Mesendoderm (in vitro differentiated cells): ENCODE measurements around the gene RPS6KA5.

Source experiments
- DNase-seq: peaks from one replicate; pipeline ENCODE4 v3.0.0; 2013
- H2AK5ac ChIP-seq: 2 replicates; pipeline ENCODE4 v1.6.1; 2013; ENCODE audit warnings: low read length, inconsistent platforms
- H2BK120ac ChIP-seq: 2 replicates; pipeline ENCODE4 v1.6.1; 2013; ENCODE audit warnings: low read depth, mild to moderate bottlenecking, low read length, moderate library complexity, mixed read lengths
- H2BK15ac ChIP-seq: replicated peaks from 2 replicates; pipeline ENCODE4 v1.6.1; 2013; ENCODE audit warnings: low read depth, mild to moderate bottlenecking, moderate library complexity
- H2BK5ac ChIP-seq: 2 replicates; pipeline ENCODE4 v1.6.1; 2013; ENCODE audit warnings: low read length, inconsistent platforms
- H3K18ac ChIP-seq: 2 replicates; pipeline ENCODE4 v1.6.1; 2013; ENCODE audit warnings: mild to moderate bottlenecking, low read length, mixed read lengths
- H3K23ac ChIP-seq: one replicate; pipeline ENCODE4 v1.6.1; 2013; ENCODE audit warnings: low read length
- H3K27ac ChIP-seq: 2 replicates; pipeline ENCODE4 v1.5.1; 2013; ENCODE audit warnings: low read depth, mild to moderate bottlenecking, inconsistent platforms, low read length, moderate library complexity
- H3K27me3 ChIP-seq: 2 replicates; pipeline ENCODE4 v1.6.1; 2013; ENCODE audit warnings: low read length, control low read depth, mild to moderate bottlenecking, inconsistent platforms; ENCODE audit not compliant: insufficient read depth, poor library complexity
- H3K36me3 ChIP-seq: 2 replicates; pipeline ENCODE4 v1.6.1; 2013; ENCODE audit warnings: low read length, inconsistent platforms; ENCODE audit not compliant: control insufficient read depth, insufficient read depth
- H3K4ac ChIP-seq: one replicate; pipeline ENCODE4 v1.6.1; 2013; ENCODE audit warnings: low read depth, mild to moderate bottlenecking, low read length, moderate library complexity
- H3K4me1 ChIP-seq: 2 replicates; pipeline ENCODE4 v1.6.1; 2013; ENCODE audit warnings: low read depth, low read length, inconsistent platforms; ENCODE audit not compliant: control insufficient read depth
- H3K4me2 ChIP-seq: 2 replicates; pipeline ENCODE4 v1.6.1; 2013; ENCODE audit warnings: low read length
- H3K4me3 ChIP-seq: 2 replicates; pipeline ENCODE4 v1.5.1; 2013; ENCODE audit warnings: mild to moderate bottlenecking, low read length
- H3K56ac ChIP-seq: one replicate; pipeline ENCODE4 v1.6.1; 2013; ENCODE audit warnings: low read length
- H3K79me1 ChIP-seq: 2 replicates; pipeline ENCODE4 v1.6.1; 2013; ENCODE audit warnings: low read length, inconsistent platforms
- H3K79me2 ChIP-seq: 2 replicates; pipeline ENCODE4 v1.6.1; 2013; ENCODE audit warnings: mild to moderate bottlenecking, low read length; ENCODE audit not compliant: control insufficient read depth, insufficient read depth
- H3K9ac ChIP-seq: 2 replicates; pipeline ENCODE4 v1.6.1; 2013; ENCODE audit warnings: low read length, inconsistent platforms
- H4K5ac ChIP-seq: one replicate; pipeline ENCODE4 v1.6.1; 2013; ENCODE audit warnings: low read length
- H4K8ac ChIP-seq: one replicate; pipeline ENCODE4 v1.6.1; 2013; ENCODE audit warnings: low read depth, mild to moderate bottlenecking, control low read depth, low read length, moderate library complexity
- WGBS: extraction: QIAGEN DNeasy Blood & Tissue Kit; methylation state at CpG from one replicate; pipeline ENCODE4 v1.1.7; 2013; ENCODE audit warnings: low lambda C conversion rate, missing lambda C conversion rate; ENCODE audit not compliant: insufficient coverage; ENCODE audit errors: extremely low coverage; 5-methylcytosine and 5-hydroxymethylcytosine counted together

RPS6KA5 gene

DNA sequence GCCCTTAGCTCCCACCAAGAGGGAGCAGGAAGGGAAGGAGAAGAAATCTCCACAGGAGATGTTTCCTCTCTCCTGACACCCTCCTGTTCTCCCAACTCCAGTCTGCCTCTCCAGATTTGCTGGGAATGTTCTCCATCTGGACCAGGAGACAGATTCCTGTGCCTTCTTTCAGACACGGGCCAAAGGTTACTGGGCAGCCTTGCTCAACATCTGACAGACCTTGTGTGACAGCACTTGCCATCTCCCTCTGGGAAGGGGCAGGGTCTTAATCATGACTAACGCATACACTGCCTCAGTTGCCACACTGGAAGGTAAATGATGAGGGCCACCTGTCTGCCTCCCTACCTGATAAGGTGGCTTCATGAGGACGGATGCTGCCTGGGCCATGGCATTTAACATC, 241.7 kb downstream of the RPS6KA5 start:
- Histone ChIP-seq H3K27me3 (no peaks in the 10 kb centered on the region), H3K56ac (no peak overlapping the region), H4K8ac (no peak overlapping the region), H4K5ac (no peak overlapping the region), H3K36me3 (no peaks in the 10 kb centered on the region), H2BK5ac (no peak overlapping the region), H3K4ac (no peak overlapping the region), H3K27ac (no peak overlapping the region), H3K9ac (no peak overlapping the region), H3K79me2 (no peaks in the 10 kb centered on the region), H3K4me1 (no peaks in the 10 kb centered on the region), H2AK5ac (no peak overlapping the region), H2BK120ac (no peak overlapping the region), H3K4me3 (no peak overlapping the region), H3K4me2 (no peak overlapping the region), H3K79me1 (peaks cover 3% of the 10 kb centered on the region), H2BK15ac (no peak overlapping the region), H3K23ac (no peak overlapping the region), H3K18ac (no peak overlapping the region)
- DNase-seq: no peak
- WGBS: no CpG with 5 or more reads among the region's 3 CpGs

DNA sequence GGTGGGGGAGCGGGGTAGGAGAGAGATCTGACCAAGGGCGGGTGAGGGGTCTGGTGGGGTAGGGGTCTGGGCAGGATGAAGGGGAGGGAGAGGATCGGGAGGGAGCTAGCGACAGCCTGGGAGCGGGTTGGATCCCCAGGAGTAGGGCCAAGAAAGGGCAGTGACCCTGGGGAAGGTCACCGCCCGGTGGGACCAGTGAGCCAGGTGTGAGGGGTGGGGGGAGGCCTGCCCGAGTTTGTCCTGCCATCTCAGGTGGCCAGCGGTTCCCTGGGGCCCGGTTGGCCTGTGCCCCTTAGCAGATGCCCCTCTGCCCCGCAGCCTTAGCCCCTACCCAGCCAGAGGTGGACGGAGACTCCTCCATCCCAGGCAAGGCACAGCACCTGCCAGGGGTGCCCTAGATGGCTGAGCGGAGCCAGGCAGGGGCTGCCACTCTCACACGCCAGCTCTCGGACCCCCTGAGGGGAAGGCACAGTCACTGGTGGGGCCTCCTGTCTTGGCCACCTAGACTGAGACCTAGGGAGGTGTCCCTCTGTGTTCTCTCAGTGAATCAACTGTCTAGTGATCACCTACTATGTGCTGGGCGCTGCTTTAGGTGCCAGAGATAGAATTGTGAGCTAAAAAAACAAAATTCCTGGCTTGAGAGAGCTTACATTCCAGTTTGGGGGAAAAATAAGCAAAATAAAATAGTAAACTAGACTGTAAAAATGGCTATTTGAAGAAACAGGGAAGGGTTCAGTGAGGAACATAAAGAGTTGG, 243.6 kb downstream of the RPS6KA5 start:
- no CpG with 5 or more reads among the region's 16 CpGs for WGBS
- Histone ChIP-seq H3K4me2 (peak overlapping the region; percentile 34), H3K4me3 (no peak overlapping the region), H3K4me1 (no peaks in the 10 kb centered on the region), H4K5ac (no peak overlapping the region), H3K56ac (peak overlapping the region; percentile 86), H2AK5ac (no peak overlapping the region), H3K23ac (peak overlapping the region; percentile 35), H2BK15ac (no peak overlapping the region), H3K79me2 (no peaks in the 10 kb centered on the region), H3K4ac (no peak overlapping the region), H3K79me1 (peaks cover 4% of the 10 kb centered on the region), H4K8ac (no peak overlapping the region), H3K27me3 (no peaks in the 10 kb centered on the region), H3K36me3 (no peaks in the 10 kb centered on the region), H3K27ac (no peak overlapping the region), H2BK5ac (no peak overlapping the region), H2BK120ac (peak overlapping the region; percentile 16), H3K18ac (peak overlapping the region; percentile 43), H3K9ac (peak overlapping the region; percentile 62)
- no peak for DNase-seq

DNA sequence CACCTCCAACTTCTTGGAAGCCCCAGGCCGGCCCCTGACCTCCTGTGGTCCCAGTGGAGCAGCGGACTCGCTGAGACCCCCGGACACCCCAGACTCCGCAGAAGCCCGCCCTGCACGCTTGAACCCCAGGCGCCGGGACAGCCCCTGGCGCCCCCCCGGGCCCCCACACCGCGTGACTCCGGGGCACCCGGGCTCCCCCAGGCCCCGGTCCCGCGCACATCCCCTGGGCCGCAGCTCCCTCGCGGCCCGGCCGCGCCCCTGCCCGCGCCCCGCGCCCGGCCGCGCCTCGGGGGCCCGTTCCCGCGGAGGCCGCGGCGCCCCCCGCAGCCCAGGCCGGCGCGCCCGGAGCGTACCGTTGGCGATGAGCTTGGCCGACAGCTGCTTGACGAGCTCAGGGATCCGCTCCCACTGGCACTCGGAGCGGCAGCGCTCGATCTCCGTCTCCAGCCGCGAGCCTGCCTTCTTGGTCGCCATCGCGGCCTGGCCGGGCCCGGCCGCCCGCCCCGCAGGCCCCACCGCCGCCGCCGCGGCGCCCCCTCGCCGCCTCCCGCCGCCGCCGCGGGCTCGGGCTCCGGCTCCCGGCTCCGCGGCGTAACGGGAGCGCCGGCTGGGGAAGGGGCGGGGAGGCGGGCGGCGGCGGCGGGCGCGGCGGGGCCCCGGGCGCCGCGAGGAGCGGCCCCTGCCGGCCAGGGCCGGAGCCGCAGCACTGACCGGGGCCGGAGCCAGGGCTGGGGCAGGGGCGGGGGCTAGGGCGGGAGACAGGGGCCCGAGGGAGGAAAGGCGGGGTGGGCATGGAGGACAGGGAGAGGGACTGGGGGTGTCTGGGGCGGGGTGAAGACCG, 244.4 kb downstream of the RPS6KA5 start, which contains the start of gene TTC7B:
Gene TTC7B, minus strand, starts transcription at position 609 of the 841 bp plus-strand sequence. Its CDS starts 135 bp downstream, at position 474.
- peaks cover 6% of the 10 kb centered on the region for H3K79me1 ChIP-seq
- peak within 1 kb of the TSS; percentile 92 for H3K18ac ChIP-seq
- no peak within 1 kb of the TSS for H3K27ac ChIP-seq
- H2BK5ac ChIP-seq: no peak within 1 kb of the TSS
- DNase-seq: peak; percentile 39
- H2BK120ac ChIP-seq: peak within 1 kb of the TSS; percentile 16
- peak within 1 kb of the TSS; percentile 76 for H3K9ac ChIP-seq
- no peaks in the 10 kb centered on the region for H3K27me3 ChIP-seq
- H3K36me3 ChIP-seq: no peaks in the 10 kb centered on the region
- peak within 1 kb of the TSS; percentile 34 for H3K4me2 ChIP-seq
- H3K4ac ChIP-seq: peak within 1 kb of the TSS; percentile 77
- peak within 1 kb of the TSS; percentile 35 for H3K23ac ChIP-seq
- no peak within 1 kb of the TSS for H4K5ac ChIP-seq
- no peak within 1 kb of the TSS for H2BK15ac ChIP-seq
- peak within 1 kb of the TSS; percentile 58 for H3K4me3 ChIP-seq
- no peaks in the 10 kb centered on the region for H3K79me2 ChIP-seq
- no CpG with 5 or more reads among the region's 111 CpGs for WGBS
- peak within 1 kb of the TSS; percentile 96 for H3K56ac ChIP-seq
- no peak within 1 kb of the TSS for H4K8ac ChIP-seq
- no peak within 1 kb of the TSS for H2AK5ac ChIP-seq
- H3K4me1 ChIP-seq: no peaks in the 10 kb centered on the region

DNA sequence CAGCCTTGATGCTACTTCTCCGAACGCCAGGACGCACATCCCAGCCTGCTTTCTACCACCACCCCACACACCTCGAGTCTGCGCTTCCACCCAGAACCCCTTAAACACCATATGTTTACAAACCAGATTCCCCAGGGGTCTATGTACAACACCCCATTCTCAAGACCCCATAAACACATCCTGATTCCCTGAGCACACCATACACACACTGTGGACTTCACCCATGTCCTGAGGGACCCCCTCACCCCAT, 244.9 kb downstream of the RPS6KA5 start:
- Histone ChIP-seq H3K23ac (no peak overlapping the region), H2BK15ac (no peak overlapping the region), H2BK120ac (no peak overlapping the region), H4K5ac (no peak overlapping the region), H3K56ac (peak overlapping the region; percentile 96), H3K4me1 (no peaks in the 10 kb centered on the region), H2AK5ac (no peak overlapping the region), H3K36me3 (no peaks in the 10 kb centered on the region), H3K4me3 (peak overlapping the region; percentile 58), H4K8ac (no peak overlapping the region), H3K18ac (peak overlapping the region; percentile 92), H3K27ac (no peak overlapping the region), H3K4me2 (peak overlapping the region; percentile 20), H2BK5ac (no peak overlapping the region), H3K79me1 (peaks cover 6% of the 10 kb centered on the region), H3K9ac (peak overlapping the region; percentile 76), H3K79me2 (no peaks in the 10 kb centered on the region), H3K4ac (peak overlapping the region; percentile 77), H3K27me3 (no peaks in the 10 kb centered on the region)
- no CpG with 5 or more reads among the region's 5 CpGs for WGBS
- no peak for DNase-seq

DNA sequence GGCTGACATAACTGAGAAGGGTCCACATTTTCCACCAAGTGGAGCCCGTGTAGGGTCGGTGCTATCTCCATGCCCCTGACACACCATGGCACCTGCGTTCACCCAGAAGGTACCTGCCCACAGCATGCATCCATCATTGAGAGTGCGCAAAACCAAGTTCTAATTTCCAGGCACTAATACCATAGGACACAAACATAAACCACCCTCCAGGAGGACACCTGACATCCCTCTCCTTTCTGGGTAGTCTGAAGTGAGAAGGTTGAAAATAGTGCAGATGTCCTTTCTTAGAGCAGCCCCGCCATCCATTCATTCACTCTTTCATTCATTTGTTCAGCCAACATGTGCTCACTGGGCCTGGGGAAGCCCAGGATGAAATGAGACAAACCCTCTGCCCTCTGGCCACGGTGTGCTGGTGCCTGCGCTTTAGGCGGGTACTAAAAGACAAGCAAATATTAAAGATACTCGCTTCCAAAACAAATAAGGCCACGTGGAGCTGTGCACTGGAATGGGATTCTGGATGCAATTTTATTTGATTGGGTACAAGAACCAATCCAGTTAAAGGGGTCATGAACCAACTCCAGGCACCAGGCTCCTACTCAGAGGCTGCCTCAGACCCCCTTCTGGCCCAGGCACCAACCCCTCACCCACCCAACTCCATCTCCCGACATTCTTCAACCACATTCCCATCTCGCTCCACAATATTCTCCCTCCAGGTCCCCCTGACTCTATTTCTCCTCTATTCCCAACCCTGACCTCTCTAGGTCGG, 245.5 kb downstream of the RPS6KA5 start:
- H3K18ac ChIP-seq: no peak overlapping the region
- 100% methylated on average over 1 of the region's 13 CpGs for WGBS

More for the DNA sequence above, 245.5 kb downstream of the RPS6KA5 start:
- peak overlapping the region; percentile 96 for H3K56ac ChIP-seq
- no peak overlapping the region for H3K4me3 ChIP-seq
- peaks cover 6% of the 10 kb centered on the region for H3K79me1 ChIP-seq
- H4K8ac ChIP-seq: no peak overlapping the region
- no peak overlapping the region for H4K5ac ChIP-seq
- no peak overlapping the region for H2BK15ac ChIP-seq
- no peaks in the 10 kb centered on the region for H3K4me1 ChIP-seq
- peak overlapping the region; percentile 20 for H3K4me2 ChIP-seq
- no peak for DNase-seq
- no peak overlapping the region for H2BK120ac ChIP-seq
- H3K27ac ChIP-seq: no peak overlapping the region
- H3K27me3 ChIP-seq: no peaks in the 10 kb centered on the region
- H2BK5ac ChIP-seq: no peak overlapping the region
- no peaks in the 10 kb centered on the region for H3K79me2 ChIP-seq
- no peak overlapping the region for H3K23ac ChIP-seq
- H3K36me3 ChIP-seq: no peaks in the 10 kb centered on the region
- H3K9ac ChIP-seq: peak overlapping the region; percentile 76
- H3K4ac ChIP-seq: peak overlapping the region; percentile 77
- no peak overlapping the region for H2AK5ac ChIP-seq
